ENCODE measurements around the gene SERPIND1.

- TF ChIP-seq EZH2 (optimal IDR thresholded peaks at IDR 0.05; ENCODE audit: low read depth, low read length) (no peak), CTCF (IDR thresholded peaks at IDR 0.05; ENCODE audit: low read length) (no peak), EZH2phosphoT487 (IDR thresholded peaks at IDR 0.05; ENCODE audit: low read length) (no peak)
Observed at GRCh38 chr22:20833225-20833665, 59.3 kb downstream of the SERPIND1 start.
